H1 (cell line): ENCODE data around the gene SMIM38. TPM values are rescaled to one million over a fixed set of nuclear protein-coding genes. Genes with fewer than 3 reads are reported as not detected.

Source experiments
- BRCA1 ChIP-seq: IDR thresholded peaks from 2 replicates; pipeline ENCODE4 v1.6.1; 2012; ENCODE audit warnings: low read depth, low read length, improper control_type of control experiment
- CBX8 ChIP-seq: fragments of 300-800, 300-1000 bp; sonication (generic); IDR thresholded peaks from 2 replicates; pipeline ENCODE4 v1.7.1; 2016; ENCODE audit warnings: low read depth, low read length, borderline replicate concordance
- EGR1 ChIP-seq: IDR thresholded peaks from 2 replicates; pipeline ENCODE4 v1.6.1; 2011; ENCODE audit warnings: low read depth, low read length, borderline replicate concordance
- EZH2 ChIP-seq: fragments of 200-600 bp; sonication (generic); IDR thresholded peaks from 2 replicates; pipeline ENCODE4 v1.7.1; 2012; ENCODE audit warnings: low read depth, mild to moderate bottlenecking, moderate library complexity, low read length, inconsistent platforms; ENCODE audit not compliant: severe bottlenecking
- GABPA ChIP-seq: IDR thresholded peaks from 2 replicates; pipeline ENCODE4 v1.6.1; 2011; ENCODE audit warnings: mild to moderate bottlenecking, low read length, moderate library complexity, borderline replicate concordance; ENCODE audit not compliant: insufficient read depth
- POLR2AphosphoS5 ChIP-seq: IDR thresholded peaks from 2 replicates; pipeline ENCODE4 v1.6.1; 2011; ENCODE audit warnings: low read depth, low read length
- TBP ChIP-seq: IDR thresholded peaks from 2 replicates; pipeline ENCODE4 v1.6.1; 2011; ENCODE audit warnings: low read depth, low read length, improper control_type of control experiment
- polyA plus RNA-seq, 7 experiments: library from polyadenylated mRNA; depleted of rRNA in 3 of 7; stranded (reverse) in 5 of 7; unstranded in 2 of 7; fragments of >200 nt in 5 of 7; fragments of 200-250 nt in 2 of 7; gene quantifications; 1 replicate in 5 of 7; 2 replicates in 1 of 7; 4 replicates in 1 of 7; pipeline versions ENCODE4 v1.2.1 to v1.2.3, GENCODE V29; 2011 to 2013; ENCODE audit warnings: missing spikeins in 2 of 7, mixed read lengths in 2 of 7
- total RNA-seq: library from RNA; stranded (reverse); fragmentation: NEBNext Ultra II Directional; extraction: Animal tissue kit (Norgen Biotek cat#: 25700); gene quantifications from 2 replicates; pipeline ENCODE4 v1.2.1, GENCODE V29; 2021

SMIM38 gene
- total and polyA plus RNA-seq, 2 of the 8 experiments (the other 6 are each of a cell fraction or from before 2014, with no cell fraction given) = 0.17 to 0.20 TPM

GRCh38 chr11:69113226-69113625 lies 42.5 kb upstream of the SMIM38 start (continued):
- TF ChIP-seq POLR2AphosphoS5 (no peak), EGR1 (no peak), EZH2 (no peak), GABPA (no peak), TBP (no peak), CBX8 (no peak), BRCA1 (no peak)
- TF ChIP-seq, all 59 proteins: peak for 0
